Calu3 (cell line): Measurements from ENCODE around the gene GRB10. TPM values are rescaled to one million over a fixed set of nuclear protein-coding genes. Genes with fewer than 3 reads are reported as not detected.
"Not testable (repeated sequence)": the region's sequence is repeated elsewhere in the genome, so short reads cannot be mapped to it uniquely, and the experiment has no call there.

Experiments used
- BruUV-seq: library from RNA; stranded (reverse); fragments of 400-500 nt; replicated peaks from 2 replicates; lab custom pipeline; 2021; lab: Mats Ljungman, UMichigan
- CTCF ChIA-PET: fragments of 300-600 bp; sonication (Branson Sonifier 250); formaldehyde crosslinking; loops from one replicate; lab custom pipeline; 2022; ENCODE audit warnings: antibody characterized with exemption; lab: Charles Lee
- DNase-seq: peaks from one replicate; pipeline ENCODE4 v3.0.0; 2022
- H3K27ac Mint-ChIP-seq: one replicate; pipeline ENCODE4 v1.8.0; 2022; ENCODE audit warnings: mixed read lengths; ENCODE audit not compliant: unreplicated experiment
- H3K27me3 Mint-ChIP-seq: one replicate; pipeline ENCODE4 v1.8.0; 2022; ENCODE audit warnings: mixed read lengths; ENCODE audit not compliant: unreplicated experiment
- H3K36me3 Mint-ChIP-seq: one replicate; pipeline ENCODE4 v1.8.0; 2022; ENCODE audit warnings: mild to moderate bottlenecking, moderate library complexity, mixed read lengths; ENCODE audit not compliant: insufficient read depth, unreplicated experiment
- H3K4me1 Mint-ChIP-seq: one replicate; pipeline ENCODE4 v1.8.0; 2022; ENCODE audit warnings: mild to moderate bottlenecking, low read depth, mixed read lengths; ENCODE audit not compliant: unreplicated experiment
- H3K4me3 Mint-ChIP-seq: one replicate; pipeline ENCODE4 v1.8.0; 2022; ENCODE audit warnings: mild to moderate bottlenecking, low read depth, moderate library complexity, mixed read lengths; ENCODE audit not compliant: unreplicated experiment
- H3K9me3 Mint-ChIP-seq: one replicate; pipeline ENCODE4 v1.8.0; 2022; ENCODE audit warnings: low read depth, mixed read lengths; ENCODE audit not compliant: unreplicated experiment
- CTCF ChIP-seq: fragments of 200-600 bp; IDR thresholded peaks from one replicate; pipeline ENCODE4 v1.8.0; 2022; ENCODE audit warnings: antibody characterized with exemption; ENCODE audit not compliant: unreplicated experiment
- intact Hi-C: fragments of 100-400 bp; cut with micrococcal nuclease; formaldehyde crosslinking; loops from one replicate; pipeline ENCODE4 v1.10.0; 2022; ENCODE audit not compliant: unreplicated experiment
- total RNA-seq: library from RNA; stranded (reverse); gene quantifications from 2 replicates; pipeline ENCODE4 v1.2.3, GENCODE V29; 2022

Gene GRB10
- total RNA-seq, 1 experiment from 2014 or later, result 90.6 TPM

GRCh38 chr7:50580057-50580456 lies 202.6 kb downstream of the GRB10 start:
- intact Hi-C loops, result no loop called here
- Mint-ChIP-seq H3K27me3 (peaks cover 10% of the 10 kb centered on the region), H3K9me3 (peaks cover 12% of the 10 kb centered on the region), H3K4me3 (no peak overlapping the region), H3K27ac (no peak overlapping the region), H3K36me3 (no peaks in the 10 kb centered on the region), H3K4me1 (no peaks in the 10 kb centered on the region)
- TF ChIP-seq CTCF, result no peak
- CTCF ChIA-PET, result no interaction called here
- DNase-seq, result no peak
- BruUV-seq, result no TSS peak

GRCh38 chr7:50578105-50578504 lies 204.6 kb downstream of the GRB10 start:
- H3K4me1 Mint-ChIP-seq, DNase-seq, CTCF ChIA-PET, BruUV-seq, H3K36me3 Mint-ChIP-seq, H3K4me3 Mint-ChIP-seq, intact Hi-C loops, H3K9me3 Mint-ChIP-seq, H3K27ac Mint-ChIP-seq: not testable (repeated sequence)
- H3K27me3 Mint-ChIP-seq, result peaks cover 23% of the 10 kb centered on the region

GRCh38 chr7:50577569-50577968 lies 205.1 kb downstream of the GRB10 start:
- H3K4me1 Mint-ChIP-seq, result no peaks in the 10 kb centered on the region
- no peak for DNase-seq
- CTCF ChIA-PET, result no interaction called here
- no peak overlapping the region for H3K27ac Mint-ChIP-seq
- intact Hi-C loops, result no loop called here
- TF ChIP-seq CTCF, result no peak
- no TSS peak for BruUV-seq
- H3K4me3 Mint-ChIP-seq, result no peak overlapping the region
- peaks cover 23% of the 10 kb centered on the region for H3K27me3 Mint-ChIP-seq
- H3K36me3 Mint-ChIP-seq, result no peaks in the 10 kb centered on the region
- peaks cover 6% of the 10 kb centered on the region for H3K9me3 Mint-ChIP-seq

- DNase-seq, CTCF ChIA-PET, H3K4me3 Mint-ChIP-seq, H3K36me3 Mint-ChIP-seq, BruUV-seq, H3K4me1 Mint-ChIP-seq, H3K9me3 Mint-ChIP-seq, H3K27ac Mint-ChIP-seq, intact Hi-C loops: not testable (repeated sequence)
- H3K27me3 Mint-ChIP-seq, result peaks cover 23% of the 10 kb centered on the region
These were observed 206.3 kb downstream of the GRB10 start for GRCh38 chr7:50576388-50576787.

- TF ChIP-seq CTCF, result no peak
- DNase-seq, result no peak
- H3K9me3 Mint-ChIP-seq, result peaks cover 2% of the 10 kb centered on the region
- H3K36me3 Mint-ChIP-seq, result peaks cover 7% of the 10 kb centered on the region
- H3K27me3 Mint-ChIP-seq, result no peaks in the 10 kb centered on the region
- H3K4me3 Mint-ChIP-seq, result no peak overlapping the region
- H3K27ac Mint-ChIP-seq, result no peak overlapping the region
- H3K4me1 Mint-ChIP-seq, result peaks cover 26% of the 10 kb centered on the region
- CTCF ChIA-PET, result no interaction called here
- BruUV-seq, result no TSS peak
- intact Hi-C loops, result no loop called here
These were observed 214.9 kb downstream of the GRB10 start for GRCh38 chr7:50567715-50568261.
